NB4 (cell line): ENCODE results near the gene MTOR.
"Not testable (repeated sequence)": the region's sequence is repeated elsewhere in the genome, so short reads cannot be mapped to it uniquely, and the experiment has no call there.

ENCODE experiments used
- CTCF ChIP-seq: IDR thresholded peaks from one replicate; pipeline ENCODE4 v1.5.1; 2012; ENCODE audit warnings: low read depth, low read length
- POLR2A ChIP-seq: IDR thresholded peaks from 2 replicates; pipeline ENCODE4 v1.6.1; 2011; ENCODE audit warnings: mild to moderate bottlenecking; ENCODE audit not compliant: insufficient read length; ENCODE audit errors: extremely low read depth

- TF ChIP-seq POLR2A, CTCF: not testable (repeated sequence)
Observed at GRCh38 chr1:11083784-11084183, 178.6 kb downstream of the MTOR start.
